ENCODE data around the gene BCDIN3D. TPM values are rescaled to one million over a fixed set of nuclear protein-coding genes. Genes with fewer than 3 reads are reported as not detected.
A peak's percentile ranks its signal among the peaks of the same experiment; 100 is the strongest.
"Not testable (repeated sequence)": the region's sequence is repeated elsewhere in the genome, so short reads cannot be mapped to it uniquely, and the experiment has no call there.

The BCDIN3D gene
- total RNA-seq, 1 experiment from 2014 or later = 5.8 TPM

DNA sequence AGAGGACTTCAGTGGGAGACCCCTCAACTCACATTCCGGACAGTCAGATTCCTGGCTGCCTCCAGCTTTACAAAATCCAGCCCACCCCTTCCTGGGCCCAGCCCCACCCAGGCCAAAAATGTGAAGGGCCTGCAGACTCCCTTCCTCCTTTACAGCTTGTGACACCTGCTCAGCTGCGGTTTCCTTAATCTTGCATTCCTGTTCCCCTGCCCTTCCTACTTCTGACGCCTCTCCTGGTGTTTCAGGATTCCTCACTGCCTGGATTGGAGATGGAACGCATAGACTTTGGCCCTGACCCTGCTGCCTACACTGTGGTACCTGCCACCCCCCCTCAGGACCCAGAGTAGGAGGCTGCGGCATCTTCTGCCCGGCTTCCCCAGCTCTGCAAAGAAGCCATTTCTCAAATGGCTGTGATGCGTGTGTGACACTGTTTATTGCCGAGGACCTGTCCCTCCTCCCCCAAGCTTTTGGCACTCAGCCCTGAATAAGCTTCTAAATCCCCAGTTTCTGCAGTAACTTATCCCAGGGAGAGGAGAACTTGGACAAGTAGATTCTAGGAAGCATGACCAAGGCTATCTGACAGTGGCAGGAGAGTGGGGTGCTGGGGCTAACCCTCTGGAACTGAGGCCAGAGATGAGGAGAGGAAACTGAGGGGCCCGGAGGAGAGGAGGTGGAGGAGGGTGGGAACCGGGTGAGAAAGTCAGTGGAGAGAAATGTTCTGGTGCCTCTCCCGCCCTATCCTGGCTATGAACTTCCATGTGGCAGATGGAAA, 24.9 kb upstream of the BCDIN3D start:
- Histone ChIP-seq H3K27me3 (no peaks in the 10 kb centered on the region), H3K4me3 (no peak overlapping the region), H3K9me3 (no peaks in the 10 kb centered on the region), H3K36me3 (no peaks in the 10 kb centered on the region)
- no peak for DNase-seq

DNA sequence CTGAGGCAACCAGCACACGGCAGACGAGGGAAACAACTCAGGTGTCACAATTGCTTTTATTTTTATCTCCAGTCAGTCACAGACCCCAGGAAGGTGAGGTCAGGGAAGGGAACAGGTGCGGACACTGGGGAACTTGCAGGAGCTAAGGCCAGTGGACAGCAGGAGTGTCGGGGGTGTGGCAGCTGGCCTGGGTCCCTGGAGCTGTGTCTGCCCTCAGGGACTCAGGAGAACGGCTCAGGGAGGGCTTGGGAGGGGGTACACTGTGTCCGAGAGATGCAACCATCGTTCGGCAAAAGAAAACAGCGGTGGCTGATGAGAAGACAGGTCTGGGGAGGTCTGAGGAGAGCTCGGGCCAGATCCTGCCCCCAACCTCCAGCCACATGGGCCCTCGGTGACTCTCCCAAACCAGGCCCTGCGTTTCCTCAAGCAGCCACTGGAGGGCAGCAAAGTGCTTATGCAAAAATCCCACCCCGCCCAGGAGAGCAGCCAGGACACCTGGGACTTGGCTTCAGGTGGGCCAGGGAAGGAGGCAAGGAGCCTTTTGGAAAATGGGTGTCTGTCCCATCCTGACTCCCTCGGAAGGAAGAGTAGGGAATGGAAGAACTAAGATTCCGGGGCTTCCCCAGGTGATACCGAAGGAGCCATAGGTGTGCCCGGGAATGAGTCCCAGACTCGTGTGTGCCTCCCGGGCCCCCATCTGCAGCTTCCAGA, 24.1 kb upstream of the BCDIN3D start:
- no peaks in the 10 kb centered on the region for H3K9me3 ChIP-seq
- no peak overlapping the region for H3K4me3 ChIP-seq
- no peaks in the 10 kb centered on the region for H3K27me3 ChIP-seq
- DNase-seq = peak; percentile 49
- no peaks in the 10 kb centered on the region for H3K36me3 ChIP-seq

DNA sequence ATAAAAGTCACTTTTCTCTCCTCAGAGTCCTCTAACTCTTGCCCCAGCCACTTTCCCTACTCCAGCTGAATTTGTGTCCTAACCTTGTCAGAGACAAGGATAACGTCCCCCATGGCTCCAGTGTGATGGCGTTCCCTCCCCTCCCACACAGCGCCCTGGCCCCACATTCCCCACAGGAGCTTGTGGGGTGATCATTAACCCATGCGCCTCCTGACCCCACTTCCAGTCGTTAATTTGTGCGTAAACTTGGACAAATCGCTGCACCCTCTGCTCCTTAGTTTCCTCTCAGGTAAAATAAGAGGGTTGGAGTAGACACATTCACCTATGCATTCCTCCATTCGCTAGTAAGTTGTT, 22.9 kb upstream of the BCDIN3D start:
- Histone ChIP-seq H3K9me3 (no peaks in the 10 kb centered on the region), H3K27me3 (no peaks in the 10 kb centered on the region), H3K4me3 (no peak overlapping the region), H3K36me3 (no peaks in the 10 kb centered on the region)
- DNase-seq = no peak

- no peak for DNase-seq
- no peak overlapping the region for H3K4me3 ChIP-seq
- no peaks in the 10 kb centered on the region for H3K36me3 ChIP-seq
- no peaks in the 10 kb centered on the region for H3K27me3 ChIP-seq
- no peaks in the 10 kb centered on the region for H3K9me3 ChIP-seq
Observed at GRCh38 chr12:49865109-49865781, 22.3 kb upstream of the BCDIN3D start.

DNA sequence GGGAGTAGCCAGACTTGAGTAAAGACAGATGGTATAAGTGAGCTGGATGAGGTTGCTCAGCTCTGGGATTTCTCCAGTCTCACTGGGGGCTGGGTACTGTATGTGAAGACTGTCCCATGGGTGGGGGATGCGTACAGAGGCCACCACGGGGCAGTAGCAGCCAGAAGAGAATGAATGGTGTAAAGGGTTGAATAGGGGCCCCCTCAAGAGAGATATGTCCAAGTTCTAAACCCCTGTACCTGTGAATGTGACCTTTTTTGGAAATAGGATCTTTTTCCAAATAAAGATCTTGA, 21.8 kb upstream of the BCDIN3D start:
- Histone ChIP-seq H3K9me3 (no peaks in the 10 kb centered on the region), H3K4me3 (no peak overlapping the region), H3K27me3 (no peaks in the 10 kb centered on the region), H3K36me3 (no peaks in the 10 kb centered on the region)
- DNase-seq = no peak

DNA sequence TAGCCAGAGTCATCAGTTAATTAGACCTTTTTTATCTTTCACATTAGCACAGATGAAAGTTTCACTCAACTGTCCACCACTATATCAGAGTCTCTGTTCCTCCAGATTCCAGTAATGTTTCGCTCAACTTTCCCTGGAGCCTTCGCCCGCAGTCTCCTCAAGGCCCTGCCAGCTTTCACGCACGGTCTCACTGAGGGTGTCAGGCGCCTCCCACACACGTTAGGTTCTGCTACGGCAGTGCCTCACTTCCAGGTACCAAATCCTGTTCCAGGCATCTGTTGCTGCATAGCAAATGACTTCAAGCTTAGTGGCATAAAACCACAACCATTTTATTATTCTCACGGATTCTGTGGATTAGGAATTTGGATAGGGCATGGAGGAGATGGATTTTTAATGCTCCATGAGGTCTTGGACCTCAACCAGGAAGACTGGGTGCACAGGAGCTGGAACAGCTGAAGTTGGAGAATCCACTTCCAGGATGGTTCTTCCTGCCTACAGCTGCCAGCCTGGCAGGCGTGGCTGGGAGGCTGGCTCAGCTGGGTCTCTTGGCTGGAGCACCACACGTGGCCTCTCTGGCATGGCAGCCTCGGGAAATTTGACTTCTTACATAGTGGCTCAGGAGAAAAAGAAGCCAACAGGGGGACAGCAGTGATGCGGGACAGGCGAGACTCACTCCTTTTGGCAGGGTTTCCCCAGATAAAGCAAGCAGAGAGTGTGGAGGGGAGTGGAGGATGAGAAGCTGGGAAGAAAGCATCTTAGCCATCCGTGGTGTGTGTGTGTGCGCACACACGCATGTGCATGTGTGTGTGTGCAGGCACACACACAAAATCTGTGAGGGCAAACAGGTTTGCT, 21.3 kb upstream of the BCDIN3D start:
- DNase-seq = peak; percentile 55
- Histone ChIP-seq H3K27me3 (no peaks in the 10 kb centered on the region), H3K4me3 (no peak overlapping the region), H3K9me3 (no peaks in the 10 kb centered on the region), H3K36me3 (no peaks in the 10 kb centered on the region)

DNA sequence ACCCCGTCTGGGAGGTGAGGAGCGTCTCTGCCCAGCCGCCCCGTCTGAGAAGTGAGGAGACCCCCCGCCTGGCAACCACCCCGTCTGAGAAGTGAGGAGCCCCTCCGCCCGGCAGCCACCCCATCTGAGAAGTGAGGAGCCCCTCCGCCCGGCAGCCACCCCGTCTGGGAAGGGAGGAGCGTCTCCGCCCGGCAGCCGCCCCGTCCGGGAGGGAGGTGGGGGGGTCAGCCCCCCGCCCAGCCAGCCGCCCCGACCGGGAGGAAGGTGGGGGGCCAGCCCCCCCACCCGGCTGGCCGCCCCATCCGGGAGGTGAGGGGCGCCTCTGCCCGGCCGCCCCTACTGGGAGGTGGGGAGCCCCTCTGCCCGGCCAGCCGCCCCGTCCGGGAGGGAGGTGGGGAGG, 18.0 kb upstream of the BCDIN3D start:
- H3K4me3 ChIP-seq, H3K9me3 ChIP-seq, H3K27me3 ChIP-seq, DNase-seq, H3K36me3 ChIP-seq: not testable (repeated sequence)

DNA sequence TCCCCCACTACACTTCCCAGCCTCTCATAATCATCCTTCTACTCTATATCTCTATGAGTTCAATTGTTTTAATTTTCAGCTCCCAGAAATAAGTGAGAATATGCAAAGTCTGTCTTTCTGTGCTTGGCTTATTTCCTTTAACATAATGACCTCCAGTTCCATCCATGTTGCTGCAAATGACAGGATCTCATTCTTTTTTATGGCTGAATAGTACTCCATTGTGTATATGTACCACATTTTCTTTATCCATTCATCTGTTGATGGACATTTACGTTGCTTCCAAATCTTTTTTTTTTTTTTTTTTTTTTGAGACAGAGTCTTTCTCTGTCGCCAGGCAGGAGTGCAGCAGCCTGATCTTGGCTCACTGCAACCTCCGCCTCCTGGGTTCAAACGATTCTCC, 13.0 kb upstream of the BCDIN3D start:
- H3K9me3 ChIP-seq, DNase-seq: not testable (repeated sequence)

DNA sequence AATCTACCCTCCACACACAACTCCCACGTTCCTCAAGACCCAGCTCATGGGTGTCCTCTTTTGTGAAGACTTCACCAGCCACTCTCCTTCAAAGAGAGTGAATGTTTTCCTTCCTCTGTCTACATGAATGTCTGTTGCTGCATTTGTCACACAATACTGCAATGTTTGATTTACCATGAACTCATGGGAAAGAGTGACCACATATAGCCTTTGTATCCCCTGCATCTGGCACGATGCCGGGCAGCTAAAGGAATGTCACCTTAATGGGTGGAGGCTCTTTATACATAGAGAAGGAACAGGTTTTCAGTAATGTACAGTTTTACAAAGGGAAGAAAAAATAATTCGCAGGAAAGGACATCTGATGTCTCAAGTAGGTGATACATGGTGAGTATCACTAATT, 12.1 kb upstream of the BCDIN3D start:
- Histone ChIP-seq H3K9me3 (no peaks in the 10 kb centered on the region), H3K4me3 (no peak overlapping the region), H3K36me3 (no peaks in the 10 kb centered on the region), H3K27me3 (peaks cover 12% of the 10 kb centered on the region)
- no peak for DNase-seq

More for the DNA sequence above, 13.0 kb upstream of the BCDIN3D start:
- H3K4me3 ChIP-seq, H3K36me3 ChIP-seq, H3K27me3 ChIP-seq: not testable (repeated sequence)

- no peaks in the 10 kb centered on the region for H3K9me3 ChIP-seq
- H3K36me3 ChIP-seq = no peaks in the 10 kb centered on the region
- DNase-seq = no peak
- no peak overlapping the region for H3K4me3 ChIP-seq
- peaks cover 19% of the 10 kb centered on the region for H3K27me3 ChIP-seq
Observed at GRCh38 chr12:49853671-49854070, 10.8 kb upstream of the BCDIN3D start.

GRCh38 chr12:49847161-49847560, 4.3 kb upstream of the BCDIN3D start:
- Histone ChIP-seq H3K4me3 (no peak overlapping the region), H3K9me3 (no peaks in the 10 kb centered on the region), H3K36me3 (no peaks in the 10 kb centered on the region), H3K27me3 (peaks cover 25% of the 10 kb centered on the region)
- no peak for DNase-seq

DNA sequence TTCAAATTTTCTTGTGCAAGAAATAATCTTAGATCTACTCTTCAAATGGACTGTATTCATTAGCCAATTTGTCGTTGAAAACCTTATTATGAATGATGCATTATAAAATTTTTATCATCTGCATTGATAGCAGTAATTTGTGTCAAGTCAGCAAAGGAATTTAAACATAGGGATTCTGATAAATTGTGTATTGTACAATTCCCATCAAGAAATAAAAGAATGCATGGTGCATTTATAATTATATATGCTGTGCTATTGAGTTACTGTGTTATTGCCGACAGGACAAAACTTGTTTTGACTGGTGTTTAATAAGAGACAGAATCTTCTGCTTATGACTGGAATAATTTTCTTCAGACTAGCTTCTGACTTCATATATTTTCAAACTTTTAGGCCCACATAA, 3.1 kb upstream of the BCDIN3D start:
- Histone ChIP-seq H3K27me3 (peaks cover 20% of the 10 kb centered on the region), H3K9me3 (no peaks in the 10 kb centered on the region), H3K4me3 (no peak overlapping the region), H3K36me3 (no peaks in the 10 kb centered on the region; the same call in 1 of the 2 replicates)
- DNase-seq = no peak

DNA sequence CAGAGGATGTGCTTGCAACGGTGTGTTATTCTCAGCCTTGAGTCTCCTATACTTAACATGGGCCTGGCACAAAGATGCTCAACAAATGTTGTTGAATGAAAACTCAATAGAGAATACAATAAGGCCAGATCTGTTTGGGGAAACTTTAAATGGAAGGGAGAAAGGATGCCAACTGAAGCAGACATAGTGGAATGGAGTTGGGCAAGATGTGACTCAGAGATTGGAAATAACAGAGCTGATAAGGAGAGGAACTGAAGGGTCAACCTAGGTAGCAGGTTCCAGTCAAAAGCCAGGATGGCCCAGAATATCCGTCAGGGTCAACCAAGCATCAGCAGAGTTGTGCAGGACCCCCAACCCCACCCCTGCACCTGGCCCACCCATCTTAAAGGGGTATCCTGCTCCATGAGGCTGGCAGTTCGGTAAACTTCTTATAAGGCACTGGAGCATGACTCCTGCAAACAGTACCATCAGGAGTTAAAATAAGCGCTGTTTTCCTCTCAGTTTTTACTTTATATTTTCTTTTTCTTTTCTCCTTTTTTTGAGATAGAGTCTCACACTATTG, 1.1 kb upstream of the BCDIN3D start:
- Histone ChIP-seq H3K36me3 (no peaks in the 10 kb centered on the region; the same call in 1 of the 2 replicates), H3K9me3 (no peaks in the 10 kb centered on the region), H3K27me3 (peaks cover 9% of the 10 kb centered on the region), H3K4me3 (no peak overlapping the region; the same call in 1 of the 2 replicates)
- DNase-seq = no peak

GRCh38 chr12:49843411-49843810, 505 bp upstream of the BCDIN3D start:
- no peaks in the 10 kb centered on the region for H3K9me3 ChIP-seq
- no peak for DNase-seq
- peaks cover under 1% of the 10 kb centered on the region for H3K36me3 ChIP-seq
- peak overlapping the region; percentile 81 for H3K4me3 ChIP-seq
- H3K27me3 ChIP-seq = peaks cover 5% of the 10 kb centered on the region

- peaks cover 3% of the 10 kb centered on the region for H3K36me3 ChIP-seq
- no peaks in the 10 kb centered on the region for H3K27me3 ChIP-seq
- DNase-seq = no peak
- H3K9me3 ChIP-seq = no peaks in the 10 kb centered on the region
- H3K4me3 ChIP-seq = no peak overlapping the region
Observed at GRCh38 chr12:49838973-49839633, 3.8 kb downstream of the BCDIN3D start.

- H3K27me3 ChIP-seq = no peaks in the 10 kb centered on the region
- H3K9me3 ChIP-seq = no peaks in the 10 kb centered on the region
- DNase-seq = no peak
- H3K36me3 ChIP-seq = no peaks in the 10 kb centered on the region; the same call in 1 of the 2 replicates
- H3K4me3 ChIP-seq = no peak overlapping the region
Observed at GRCh38 chr12:49832836-49833421, 10.0 kb downstream of the BCDIN3D start.

Measured in MG63 (cell line).